K562 (cell line): ENCODE results near the gene HGFAC. TPM values are rescaled to one million over a fixed set of nuclear protein-coding genes. Genes with fewer than 3 reads are reported as not detected.

Source experiments
- ATAC-seq: fragments of 200-7000 bp; cut with Tn5 transposase; 3 replicates; pipeline ENCODE4 v1.9.1; 2020; ENCODE audit warnings: moderate library complexity
- BruUV-seq: library from RNA; stranded (reverse); fragments of 400-500 nt; replicated peaks from 2 replicates; lab custom pipeline; 2021; lab: Mats Ljungman, UMichigan
- CTCF ChIA-PET: fragments of 300-600 bp; formaldehyde crosslinking; extraction: SDS; loops from one replicate; lab custom pipeline; 2021; ENCODE audit warnings: low intra/inter-chr PET ratio; lab: Yijun Ruan, JAX
- POLR2A ChIA-PET: fragments of 300-600, 350-650 bp; sonication (Branson Sonifier 250); formaldehyde crosslinking; extraction: SDS; loops from one replicate; lab custom pipeline; 2021; ENCODE audit warnings: antibody characterized with exemption, inconsistent platforms; lab: Yijun Ruan, JAX
- DNase-seq, 4 experiments: peaks; one replicate each; pipeline versions ENCODE4 v3.0.0 to v3.0.0-alpha.2; 2011 to 2018; ENCODE audit warnings: low spot score in 3 of 4, mixed read lengths in 3 of 4; ENCODE audit errors: extremely low read depth in 1 of 4
- FAIRE-seq: peaks from 2 replicates; lab custom pipeline; 2011; peaks lifted over from hg19 to GRCh38; lab: Jason Lieb, UNC
- H2AFZ ChIP-seq: 2 replicates; pipeline ENCODE4 v1.6.0; 2011; ENCODE audit warnings: low read depth, low read length, control low read depth, inconsistent platforms
- H3K27ac ChIP-seq: fragments of 200-600 bp; 3 replicates; pipeline ENCODE4 v1.8.0; 2011; ENCODE audit warnings: low read depth, mild to moderate bottlenecking, control low read depth, inconsistent platforms, low read length, moderate library complexity, mixed read lengths; ENCODE audit errors: extremely low read depth
- H3K27me3 ChIP-seq, 2 experiments: fragments of 300-600 bp in 1 of 2; 2 replicates in 1 of 2; 3 replicates in 1 of 2; pipeline versions ENCODE4 v1.6.0 to v1.8.0; 2011; ENCODE audit warnings: inconsistent platforms in 2 of 2, low read length in 2 of 2, mild to moderate bottlenecking in 1 of 2, mixed read lengths in 1 of 2, moderate library complexity in 1 of 2; ENCODE audit not compliant: control insufficient read depth in 2 of 2, insufficient read depth in 2 of 2
- H3K36me3 ChIP-seq: fragments of 300-600 bp; 3 replicates; pipeline ENCODE4 v1.8.0; 2011; ENCODE audit warnings: mild to moderate bottlenecking, low read length, inconsistent platforms; ENCODE audit not compliant: control insufficient read depth, insufficient read depth
- H3K4me1 ChIP-seq, 2 experiments: fragments of 200-600 bp in 1 of 2; replicated peaks in 1 of 2; 2 replicates in 1 of 2; 3 replicates in 1 of 2; pipeline versions ENCODE4 v1.5.1 to v1.8.0; 2011; ENCODE audit warnings: inconsistent platforms in 2 of 2, low read length in 2 of 2, mild to moderate bottlenecking in 1 of 2, mixed read lengths in 1 of 2, moderate library complexity in 1 of 2; ENCODE audit not compliant: control insufficient read depth in 2 of 2, insufficient read depth in 2 of 2
- H3K4me2 ChIP-seq: 2 replicates; pipeline ENCODE4 v1.6.1; 2011; ENCODE audit warnings: low read length, control low read depth, inconsistent platforms, mixed read lengths; ENCODE audit not compliant: insufficient read depth
- H3K4me3 ChIP-seq: fragments of 200-600 bp; sonication (generic), shearing (Covaris generic); 2 replicates; pipeline ENCODE4 v1.5.1; 2016; ENCODE audit warnings: control low read depth, inconsistent platforms
- H3K79me2 ChIP-seq: fragments of 200-600 bp; 3 replicates; pipeline ENCODE4 v1.8.0; 2011; ENCODE audit warnings: low read length, inconsistent platforms; ENCODE audit not compliant: control insufficient read depth, insufficient read depth
- H3K9ac ChIP-seq, 2 experiments: 2 replicates each; pipeline versions ENCODE4 v1.6.0 to v1.6.1; 2011; ENCODE audit warnings: low read depth in 2 of 2, low read length in 2 of 2, control low read depth in 1 of 2, inconsistent platforms in 1 of 2, mild to moderate bottlenecking in 1 of 2, mixed read lengths in 1 of 2; ENCODE audit not compliant: insufficient read depth in 1 of 2
- H3K9me1 ChIP-seq: one replicate; pipeline ENCODE4 v1.6.0; 2011; ENCODE audit warnings: inconsistent platforms, mild to moderate bottlenecking, low read length, moderate library complexity; ENCODE audit not compliant: control insufficient read depth, insufficient read depth
- H3K9me3 ChIP-seq: replicated peaks from 2 replicates; pipeline ENCODE4 v1.5.1; 2011; ENCODE audit warnings: low read depth, low read length, inconsistent platforms; ENCODE audit not compliant: control insufficient read depth, insufficient read depth
- H4K20me1 ChIP-seq: replicated peaks from 2 replicates; pipeline ENCODE4 v1.6.1; 2011; ENCODE audit warnings: low read length, inconsistent platforms, mixed read lengths; ENCODE audit not compliant: control insufficient read depth, insufficient read depth
- ARID1B ChIP-seq: fragments of 450-650 bp; IDR thresholded peaks from 2 replicates; pipeline ENCODE4 v1.6.1; 2016; ENCODE audit warnings: antibody characterized with exemption, mild to moderate bottlenecking, inconsistent platforms
- ATF2 ChIP-seq: sonication (generic); formaldehyde crosslinking; IDR thresholded peaks from 2 replicates; pipeline ENCODE4 v1.8.1; 2022; ENCODE audit warnings: missing genetic modification reagents
- HNRNPH1 ChIP-seq: fragments of 200-400 bp; formaldehyde crosslinking; optimal IDR thresholded peaks from 2 replicates; pipeline ENCODE3; 2017; ENCODE audit warnings: low read depth, mild to moderate bottlenecking, low read length, moderate library complexity
- POLR2G ChIP-seq: fragments of 200-400 bp; formaldehyde crosslinking; IDR thresholded peaks from 2 replicates; pipeline ENCODE4 v1.6.1; 2017; ENCODE audit warnings: low read depth, mild to moderate bottlenecking, antibody characterized with exemption, low read length, moderate library complexity
- RUNX1 ChIP-seq: sonication (generic); IDR thresholded peaks from 2 replicates; pipeline ENCODE4 v1.6.1; 2016; ENCODE audit warnings: antibody characterized with exemption, low read depth
- STAT6 ChIP-seq: sonication (generic); formaldehyde crosslinking; IDR thresholded peaks from 2 replicates; pipeline ENCODE4 v1.8.1; 2023; ENCODE audit warnings: mild to moderate bottlenecking, missing genetic modification reagents
- TCF7L2 ChIP-seq: fragments of 150-350 bp; IDR thresholded peaks from 2 replicates; pipeline ENCODE4 v1.6.1; 2016; ENCODE audit warnings: low read depth, mild to moderate bottlenecking, low read length, moderate library complexity
- ZC3H11A ChIP-seq: IDR thresholded peaks from 2 replicates; pipeline ENCODE4 v1.6.1; 2012; ENCODE audit warnings: low read depth, low read length, improper control_type of control experiment
- ZNF24 ChIP-seq: fragments of 450-650 bp; IDR thresholded peaks from 2 replicates; pipeline ENCODE4 v1.6.1; 2016
- ZNF324 ChIP-seq: fragments of 250-450 bp; sonication (Bioruptor Pico); IDR thresholded peaks from 2 replicates; pipeline ENCODE4 v1.4.0; 2020; ENCODE audit warnings: mild to moderate bottlenecking
- ZNF583 ChIP-seq: fragments of 250-450 bp; sonication (Bioruptor Pico); IDR thresholded peaks from 2 replicates; pipeline ENCODE4 v1.4.0; 2020
- ZNF79 ChIP-seq: fragments of 250-450 bp; sonication (Bioruptor Pico); IDR thresholded peaks from 2 replicates; pipeline ENCODE4 v1.4.0; 2020; ENCODE audit warnings: low read depth, mild to moderate bottlenecking, moderate library complexity
- WGBS: fragments of 100-300 bp; shearing (Covaris generic); methylation state at CpG from one replicate; pipeline ENCODE4 v1.1.6; 2016; ENCODE audit warnings: low coverage, mixed read lengths; ENCODE audit not compliant: insufficient coverage; ENCODE audit errors: missing lambda C conversion rate; 5-methylcytosine and 5-hydroxymethylcytosine counted together
- in situ Hi-C: fragments of 300-500 bp; cut with MboI; formaldehyde crosslinking; loops from 4 replicates; pipeline ENCODE4 v1.15.0; 2018; ENCODE audit warnings: inconsistent platforms, mixed read lengths
- intact Hi-C: fragments of 100-400 bp; cut with micrococcal nuclease; formaldehyde crosslinking; loops from 2 replicates; pipeline ENCODE4 v1.14.2; 2022
- polyA plus RNA-seq, 8 experiments: library from polyadenylated mRNA; depleted of rRNA in 4 of 8; stranded (reverse) in 5 of 8; unstranded in 3 of 8; fragments of >200 nt; fragmentation: Nextera tagmentation in 2 of 8; fragmentation: Illumina TruSeq in 1 of 8; extraction: Ambion mirVana in 2 of 8; extraction: Trizol in 1 of 8; gene quantifications; 2 replicates each; pipeline versions ENCODE4 v1.2.1 to v1.2.3, GENCODE V29; 2011 to 2014; ENCODE audit warnings: inconsistent platforms in 1 of 8, missing spikeins in 1 of 8
- total RNA-seq, 7 experiments: library from RNA; depleted of rRNA in 6 of 7; stranded (reverse); fragments of >200 nt in 6 of 7; fragmentation: Illumina TruSeq in 2 of 7; extraction: Trizol in 2 of 7; gene quantifications; 2 replicates each; pipeline versions ENCODE4 v1.2.1 to v1.2.3, GENCODE V29; 2011 to 2021; ENCODE audit warnings: low replicate concordance in 1 of 7

The HGFAC gene
- total and polyA plus RNA-seq, 9 of the 15 experiments (the other 6 are each of a cell fraction or from before 2014, with no cell fraction given): 0.13 TPM; not detected in 8

GRCh38 chr4:3489451-3489962 lies 47.7 kb downstream of the HGFAC start:
- ATAC-seq (peak; percentile 44), FAIRE-seq (no peak), DNase-seq (no peak)
- POLR2A ChIA-PET: no interaction called here
- 4% methylated on average over 17 of the region's 20 CpGs for WGBS
- in situ Hi-C loops (no loop called here), intact Hi-C loops (no loop called here)
- Histone ChIP-seq H3K4me2 (no peak overlapping the region), H3K27ac (no peak overlapping the region), H3K79me2 (no peaks in the 10 kb centered on the region)
- CTCF ChIA-PET: no interaction called here
- TF ChIP-seq POLR2G (0 out of 2 replicates have a peak, but pooled peaks have one; percentile 13), ZC3H11A (no peak), ZNF24 (peak; percentile 95)
- TF ChIP-seq, all 486 proteins: peak for 2
- peaks cover 29% of the 10 kb centered on the region for H4K20me1 ChIP-seq
- BruUV-seq: no TSS peak
- peaks cover 0 to 55% of the 10 kb centered on the region in 2 experiments; a peak in 2 of 5 replicates for H3K4me1 ChIP-seq
- H3K9ac ChIP-seq: no peak overlapping the region
- H3K9me3 ChIP-seq: no peaks in the 10 kb centered on the region
- H3K9me1 ChIP-seq: no peaks in the 10 kb centered on the region
- no peaks in the 10 kb centered on the region for H3K36me3 ChIP-seq
- peaks cover 25 to 83% of the 10 kb centered on the region in 2 experiments; a peak in 4 of 5 replicates for H3K27me3 ChIP-seq
- H3K4me3 ChIP-seq: no peak overlapping the region
- H2AFZ ChIP-seq: no peak overlapping the region

- 11% methylated on average over 15 of the region's 17 CpGs for WGBS
- ChIA-PET CTCF (no interaction called here), POLR2A (interaction anchor here (1.1 kb wide), 1 partner anchor 10 kb away, joined by 3 read pairs; no protein-coding TSS in a partner anchor)
- Histone ChIP-seq H3K4me1 (peaks cover 0 to 53% of the 10 kb centered on the region in 2 experiments; a peak in 2 of 5 replicates), H3K36me3 (no peaks in the 10 kb centered on the region), H3K9ac (no peak overlapping the region), H3K9me3 (no peaks in the 10 kb centered on the region), H2AFZ (no peak overlapping the region), H3K79me2 (no peaks in the 10 kb centered on the region), H3K4me3 (no peak overlapping the region), H4K20me1 (peaks cover 34% of the 10 kb centered on the region), H3K4me2 (no peak overlapping the region), H3K27ac (no peak overlapping the region), H3K27me3 (peaks cover 19 to 82% of the 10 kb centered on the region in 2 experiments), H3K9me1 (no peaks in the 10 kb centered on the region)
- ATAC-seq: no peak
- DNase-seq: no peak
- no peak for FAIRE-seq
- BruUV-seq: no TSS peak
- in situ Hi-C loops (no loop called here), intact Hi-C loops (no loop called here)
- TF ChIP-seq ARID1B (no peak), STAT6 (CRISPR knock-in tag) (no peak), HNRNPH1 (no peak), ZNF79 (CRISPR knock-in tag) (no peak), ATF2 (CRISPR knock-in tag) (no peak), ZNF324 (CRISPR knock-in tag) (no peak), ZNF583 (CRISPR knock-in tag) (no peak), RUNX1 (no peak), TCF7L2 (no peak)
Observed at GRCh38 chr4:3491681-3492405, 50.1 kb downstream of the HGFAC start.
